Esophagus muscularis mucosa (tissue), 4 donors: ENCODE measurements around the gene IFIT3.
"Not testable (repeated sequence)": the region's sequence is repeated elsewhere in the genome, so short reads cannot be mapped to it uniquely, and the experiment has no call there.

Experiments
- CTCF ChIP-seq, 3 experiments: fragments of 200-600 bp in 2 of 3; fragments of 450-650 bp in 1 of 3; sonication (generic) in 2 of 3; IDR thresholded peaks; one replicate each; pipeline ENCODE4 v1.5.1; 2017 to 2019; ENCODE audit warnings: antibody characterized with exemption in 3 of 3, mild to moderate bottlenecking in 2 of 3, moderate library complexity in 1 of 3
- EP300 ChIP-seq: sonication (generic); formaldehyde crosslinking; IDR thresholded peaks from one replicate; pipeline ENCODE4 v1.6.1; 2017; ENCODE audit warnings: antibody characterized with exemption
- POLR2A ChIP-seq: fragments of 450-650 bp; IDR thresholded peaks from one replicate; pipeline ENCODE4 v1.6.1; 2017; ENCODE audit warnings: antibody characterized with exemption, moderate library complexity, mild to moderate bottlenecking, low read depth
- POLR2AphosphoS5 ChIP-seq, 2 donors: sonication (generic); formaldehyde crosslinking; IDR thresholded peaks; one replicate each; pipeline ENCODE4 v1.6.1; 2017; ENCODE audit warnings: antibody characterized with exemption in 2 of 2

DNA sequence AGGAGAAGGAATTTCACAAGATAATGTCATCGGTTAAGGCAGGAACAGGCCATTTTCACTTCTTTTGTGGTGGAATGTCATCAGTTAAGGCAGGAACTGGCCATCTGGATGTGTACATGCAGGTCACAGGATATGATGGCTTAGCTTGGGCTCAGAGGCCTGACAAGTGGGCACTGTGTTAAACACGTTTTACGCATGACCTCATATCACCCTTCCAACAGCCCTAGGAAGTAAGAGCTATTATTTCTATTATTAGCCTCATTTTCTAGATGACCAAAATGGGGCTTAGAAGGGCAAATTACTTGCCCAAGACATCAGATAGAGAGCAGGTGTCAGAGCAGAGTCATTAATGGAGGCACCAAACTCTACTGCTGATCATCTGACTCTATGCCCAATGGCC is 2.2 kb downstream of the IFIT3 start:
- TF ChIP-seq CTCF (IDR thresholded peaks at IDR 0.05); POLR2A; POLR2AphosphoS5 (IDR thresholded peaks at IDR 0.05); EP300: not testable (repeated sequence)
